ENCODE data around the gene PTH1R. TPM values are rescaled to one million over a fixed set of nuclear protein-coding genes. Genes with fewer than 3 reads are reported as not detected.

The PTH1R gene
- total and polyA plus RNA-seq, 4 donors = 11.2 to 29.7 (median 19.9) TPM

DNA sequence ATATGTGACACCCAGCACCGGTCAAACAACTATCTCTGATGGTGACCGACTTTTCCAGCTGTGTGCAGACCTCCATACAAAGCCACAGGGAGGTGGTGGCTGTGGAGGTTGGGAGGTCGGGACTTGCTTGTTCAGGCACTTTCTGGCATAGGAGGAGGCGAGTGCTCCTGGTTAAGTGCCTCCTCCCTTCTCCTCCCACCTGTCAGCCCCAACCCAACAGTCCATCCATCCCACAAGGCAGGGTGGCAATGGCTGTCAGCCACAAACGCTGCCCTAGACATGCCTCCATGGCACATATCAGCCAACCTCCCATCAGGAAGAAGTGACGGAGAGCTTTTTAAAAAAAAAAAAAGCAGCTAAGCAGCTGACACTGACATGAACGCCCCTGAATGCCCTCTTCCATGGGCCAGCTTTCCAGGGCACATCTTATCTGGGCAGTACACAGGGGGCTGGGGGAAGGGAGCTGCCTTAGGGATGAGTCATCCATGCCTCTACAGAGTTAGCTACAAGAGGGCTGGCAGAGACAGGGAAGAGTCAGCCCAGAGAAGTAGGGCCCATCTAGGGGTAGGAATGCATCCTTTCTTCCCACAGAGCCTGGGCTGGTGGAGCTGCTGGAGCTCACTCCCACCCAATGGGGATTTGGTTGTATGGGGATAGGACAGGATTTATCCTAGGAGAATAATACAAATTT, 57.8 kb downstream of the PTH1R start:
- 48 to 59% methylated on average over 7 of the region's 7 CpGs for WGBS, 2 donors
- peak overlapping the region; percentile 90 to 97 for H3K27ac ChIP-seq (ENCODE audit: low read depth in 1 of 2, low read length in 1 of 2)
- no peak overlapping the region for H3K9ac ChIP-seq (ENCODE audit: insufficient read depth in 1 of 2, low read length in 2 of 2)

GRCh38 chr3:46935989-46936558, 58.6 kb downstream of the PTH1R start:
- H3K27ac ChIP-seq (ENCODE audit: low read depth in 1 of 2, low read length in 1 of 2) = peak overlapping the region; percentile 72 to 87
- TF ChIP-seq CTCF (IDR thresholded peaks at IDR 0.05; ENCODE audit: control extremely low read depth, extremely low read depth) = no peak
- no peak for ATAC-seq (ENCODE audit: insufficient read depth, low FRiP score)
- no peaks in the 10 kb centered on the region for H3K9me3 ChIP-seq (ENCODE audit: control insufficient read depth in 4 of 4, insufficient read depth in 3 of 4, low read length in 3 of 4)
- DNase-seq = no peak
- H3K4me3 ChIP-seq = no peak overlapping the region
- H3K9ac ChIP-seq (ENCODE audit: insufficient read depth in 1 of 2, low read length in 2 of 2) = no peak overlapping the region
- no peaks in the 10 kb centered on the region for H3K27me3 ChIP-seq (ENCODE audit: control insufficient read depth in 3 of 3, insufficient read depth in 3 of 3, low read length in 2 of 3)
- peaks cover 34 to 60% (median 50%) of the 10 kb centered on the region in 5 donors for H3K4me1 ChIP-seq (ENCODE audit: control insufficient read depth in 5 of 5, insufficient read depth in 5 of 5, low read length in 5 of 5)
- WGBS, 2 donors = 46 to 60% methylated on average over 7 of the region's 7 CpGs
- peaks cover 0 to 23% (median 12%) of the 10 kb centered on the region in 4 donors for H3K36me3 ChIP-seq (ENCODE audit: control insufficient read depth in 4 of 4, insufficient read depth in 4 of 4, low read length in 4 of 4)

More for the DNA sequence above, 57.8 kb downstream of the PTH1R start:
- no peaks in the 10 kb centered on the region for H3K9me3 ChIP-seq (ENCODE audit: control insufficient read depth in 4 of 4, insufficient read depth in 3 of 4, low read length in 3 of 4)
- H3K36me3 ChIP-seq (ENCODE audit: control insufficient read depth in 4 of 4, insufficient read depth in 4 of 4, low read length in 4 of 4) = peaks cover 0 to 19% (median 12%) of the 10 kb centered on the region in 4 donors
- no peak overlapping the region for H3K4me3 ChIP-seq
- ATAC-seq (ENCODE audit: insufficient read depth, low FRiP score) = peak; percentile 66
- peaks cover 34 to 65% (median 58%) of the 10 kb centered on the region in 5 donors for H3K4me1 ChIP-seq (ENCODE audit: control insufficient read depth in 5 of 5, insufficient read depth in 5 of 5, low read length in 5 of 5)
- H3K27me3 ChIP-seq (ENCODE audit: control insufficient read depth in 3 of 3, insufficient read depth in 3 of 3, low read length in 2 of 3) = no peaks in the 10 kb centered on the region
- TF ChIP-seq CTCF (IDR thresholded peaks at IDR 0.05; ENCODE audit: control extremely low read depth, extremely low read depth) = no peak
- peak; percentile 75 to 85 (median 76) for DNase-seq

GRCh38 chr3:46936733-46937250, 59.3 kb downstream of the PTH1R start:
- peaks cover 0 to 23% (median 14%) of the 10 kb centered on the region in 4 donors for H3K36me3 ChIP-seq (ENCODE audit: control insufficient read depth in 4 of 4, insufficient read depth in 4 of 4, low read length in 4 of 4)
- no peaks in the 10 kb centered on the region for H3K27me3 ChIP-seq (ENCODE audit: control insufficient read depth in 3 of 3, insufficient read depth in 3 of 3, low read length in 2 of 3)
- no peak overlapping the region for H3K4me3 ChIP-seq
- ATAC-seq (ENCODE audit: insufficient read depth, low FRiP score) (no peak), DNase-seq (no peak)
- TF ChIP-seq CTCF (IDR thresholded peaks at IDR 0.05; ENCODE audit: control extremely low read depth, extremely low read depth) = no peak
- no peak overlapping the region for H3K9ac ChIP-seq (ENCODE audit: insufficient read depth in 1 of 2, low read length in 2 of 2)
- H3K9me3 ChIP-seq (ENCODE audit: control insufficient read depth in 4 of 4, insufficient read depth in 3 of 4, low read length in 3 of 4) = no peaks in the 10 kb centered on the region
- 82 to 90% methylated on average over 5 of the region's 5 CpGs for WGBS, 2 donors
- H3K4me1 ChIP-seq (ENCODE audit: control insufficient read depth in 5 of 5, insufficient read depth in 5 of 5, low read length in 5 of 5) = peaks cover 31 to 56% (median 43%) of the 10 kb centered on the region in 5 donors
- H3K27ac ChIP-seq (ENCODE audit: low read depth in 1 of 2, low read length in 1 of 2) = peak overlapping the region; percentile 26 to 87
